AG04450 (cell line): ENCODE measurements around the gene ALOX5. TPM values are rescaled to one million over a fixed set of nuclear protein-coding genes. Genes with fewer than 3 reads are reported as not detected.

Experiments used
- CTCF ChIA-PET: fragments of 300-600, 350-600 bp; formaldehyde crosslinking; extraction: SDS; loops from one replicate; lab custom pipeline; 2022; ENCODE audit warnings: antibody characterized with exemption, inconsistent platforms; lab: Charles Lee
- POLR2A ChIA-PET: fragments of 350-600 bp; formaldehyde crosslinking; extraction: SDS; loops from one replicate; lab custom pipeline; 2021; ENCODE audit warnings: antibody characterized with exemption, inconsistent platforms; lab: Yijun Ruan, JAX
- DNase-seq: peaks from one replicate; pipeline ENCODE4 v3.0.0-alpha.2; 2011; ENCODE audit warnings: low read depth, low spot score
- H3K27ac ChIP-seq: one replicate; pipeline ENCODE4 v1.5.1; 2012; ENCODE audit warnings: low read depth, low read length, control low read depth
- H3K27me3 ChIP-seq: one replicate; pipeline ENCODE4 v1.6.0; 2012; ENCODE audit warnings: low read length; ENCODE audit not compliant: control insufficient read depth, insufficient read depth
- H3K4me3 ChIP-seq: 2 replicates; pipeline ENCODE4 v1.5.1; 2011; ENCODE audit warnings: mild to moderate bottlenecking, low read depth, low read length, control low read depth
- H3K9me3 ChIP-seq: 2 replicates; pipeline ENCODE4 v1.5.1; 2012; ENCODE audit warnings: low read length; ENCODE audit not compliant: control insufficient read depth, insufficient read depth
- polyA plus RNA-seq: library from polyadenylated mRNA; depleted of rRNA; stranded (reverse); fragments of >200 nt; gene quantifications from 2 replicates; pipeline ENCODE4 v1.2.3, GENCODE V29; 2011
- TF ChIP-seq, protein P1 (sequence below): IDR thresholded peaks from 2 replicates; pipeline ENCODE4 v1.5.1; 2011; ENCODE audit warnings: low read depth, low read length, control low read depth, inconsistent platforms

The ALOX5 gene
- polyA plus RNA-seq, 1 experiment: not detected

DNA sequence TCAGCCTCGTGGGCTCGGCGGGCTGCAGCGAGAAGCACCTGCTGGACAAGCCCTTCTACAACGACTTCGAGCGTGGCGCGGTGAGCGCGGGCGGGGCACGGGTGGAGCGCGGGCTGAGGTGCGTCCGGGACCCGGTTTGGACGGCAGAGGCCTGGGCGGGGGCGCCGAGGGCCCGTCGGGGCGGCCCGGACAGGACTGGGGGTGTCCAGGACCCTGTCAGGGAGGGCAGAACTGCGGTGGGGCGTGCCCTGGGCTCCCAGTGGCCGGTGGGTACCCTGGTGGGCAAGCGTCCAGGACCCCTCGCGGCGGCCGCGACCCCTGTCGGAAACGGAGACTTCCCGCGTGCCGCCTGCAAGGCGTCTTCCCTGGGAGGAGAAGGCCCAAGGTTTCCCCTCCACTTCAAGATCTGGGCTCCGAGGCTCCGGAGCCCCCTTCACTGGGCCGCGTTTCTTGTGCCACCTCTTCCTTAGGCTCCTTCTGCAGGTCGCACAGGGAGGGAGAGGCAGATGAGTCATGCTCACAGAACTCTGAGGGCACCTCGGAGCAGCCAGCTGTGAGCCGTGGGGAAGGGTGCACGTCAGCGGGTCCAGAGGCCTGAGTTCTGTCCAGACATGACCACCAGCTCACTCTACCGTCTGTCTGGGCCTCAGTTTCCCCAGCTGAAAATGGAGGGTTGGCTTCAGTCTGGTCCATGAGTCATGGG lies 485 bp downstream of the ALOX5 start:
- Histone ChIP-seq H3K9me3 (no peaks in the 10 kb centered on the region), H3K4me3 (no peak overlapping the region), H3K27ac (no peak overlapping the region), H3K27me3 (peaks cover 28% of the 10 kb centered on the region)
- DNase-seq: no peak
- CTCF ChIA-PET: no interaction called here
- TF ChIP-seq, protein P1, sequence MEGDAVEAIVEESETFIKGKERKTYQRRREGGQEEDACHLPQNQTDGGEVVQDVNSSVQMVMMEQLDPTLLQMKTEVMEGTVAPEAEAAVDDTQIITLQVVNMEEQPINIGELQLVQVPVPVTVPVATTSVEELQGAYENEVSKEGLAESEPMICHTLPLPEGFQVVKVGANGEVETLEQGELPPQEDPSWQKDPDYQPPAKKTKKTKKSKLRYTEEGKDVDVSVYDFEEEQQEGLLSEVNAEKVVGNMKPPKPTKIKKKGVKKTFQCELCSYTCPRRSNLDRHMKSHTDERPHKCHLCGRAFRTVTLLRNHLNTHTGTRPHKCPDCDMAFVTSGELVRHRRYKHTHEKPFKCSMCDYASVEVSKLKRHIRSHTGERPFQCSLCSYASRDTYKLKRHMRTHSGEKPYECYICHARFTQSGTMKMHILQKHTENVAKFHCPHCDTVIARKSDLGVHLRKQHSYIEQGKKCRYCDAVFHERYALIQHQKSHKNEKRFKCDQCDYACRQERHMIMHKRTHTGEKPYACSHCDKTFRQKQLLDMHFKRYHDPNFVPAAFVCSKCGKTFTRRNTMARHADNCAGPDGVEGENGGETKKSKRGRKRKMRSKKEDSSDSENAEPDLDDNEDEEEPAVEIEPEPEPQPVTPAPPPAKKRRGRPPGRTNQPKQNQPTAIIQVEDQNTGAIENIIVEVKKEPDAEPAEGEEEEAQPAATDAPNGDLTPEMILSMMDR: no peak
- POLR2A ChIA-PET: no interaction called here

GRCh38 chr10:45375101-45375500 lies 1.1 kb downstream of the ALOX5 start:
- H3K4me3 ChIP-seq: no peak overlapping the region
- ChIA-PET CTCF (no interaction called here), POLR2A (no interaction called here)
- H3K9me3 ChIP-seq: no peaks in the 10 kb centered on the region
- TF ChIP-seq, protein P1: no peak
- no peak for DNase-seq
- H3K27me3 ChIP-seq: peaks cover 28% of the 10 kb centered on the region
- H3K27ac ChIP-seq: no peak overlapping the region

GRCh38 chr10:45375716-45376231 lies 1.8 kb downstream of the ALOX5 start:
- POLR2A ChIA-PET: no interaction called here
- Histone ChIP-seq H3K27ac (no peak overlapping the region), H3K9me3 (no peaks in the 10 kb centered on the region), H3K27me3 (peaks cover 28% of the 10 kb centered on the region), H3K4me3 (no peak overlapping the region)
- TF ChIP-seq, protein P1: no peak
- no peak for DNase-seq
- CTCF ChIA-PET: no interaction called here

DNA sequence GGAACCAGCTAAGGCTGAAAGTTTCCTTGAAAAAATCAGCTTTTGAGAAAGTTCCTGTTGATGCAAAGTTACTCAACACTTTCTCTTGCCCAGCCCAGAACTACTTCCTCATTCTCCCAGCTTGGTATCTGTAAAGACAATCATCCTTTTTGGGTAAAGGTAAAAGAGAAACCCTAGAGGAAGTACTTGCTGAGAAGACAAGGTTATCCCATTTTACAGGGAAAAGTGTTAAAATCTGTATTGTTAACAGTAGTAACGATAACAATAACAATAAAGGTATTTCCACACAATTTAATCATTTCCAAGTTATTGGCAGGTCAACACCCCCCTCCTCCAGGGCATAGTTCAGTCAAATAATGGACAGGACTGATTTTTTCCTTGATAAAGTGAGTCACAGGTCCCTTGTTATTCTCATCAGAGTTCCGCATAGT lies 2.4 kb downstream of the ALOX5 start:
- Histone ChIP-seq H3K4me3 (no peak overlapping the region), H3K9me3 (no peaks in the 10 kb centered on the region), H3K27me3 (peaks cover 28% of the 10 kb centered on the region), H3K27ac (no peak overlapping the region)
- TF ChIP-seq, protein P1: no peak
- ChIA-PET CTCF (no interaction called here), POLR2A (no interaction called here)
- no peak for DNase-seq

DNA sequence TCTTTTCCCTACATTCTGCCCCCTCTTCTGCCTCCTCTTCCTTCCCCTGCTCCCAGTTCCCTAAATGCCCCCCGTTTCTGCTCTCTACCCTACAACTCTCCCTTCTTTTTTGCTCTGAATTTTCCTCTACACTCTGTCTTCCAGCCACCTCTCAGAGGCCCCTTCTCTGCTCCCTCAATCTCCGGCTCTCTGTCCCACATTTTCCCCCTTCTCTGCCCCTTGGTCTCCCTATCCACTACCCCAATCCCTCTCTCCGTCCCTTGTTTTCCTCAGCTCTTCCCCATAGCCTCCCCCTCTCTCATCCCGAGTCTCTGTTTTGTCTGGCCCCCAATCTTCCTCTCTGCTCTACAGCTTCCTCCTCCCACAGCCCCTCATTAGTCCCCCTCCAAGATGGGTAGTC lies 3.3 kb downstream of the ALOX5 start:
- ChIA-PET CTCF (no interaction called here), POLR2A (no interaction called here)
- no peak for DNase-seq
- no peak overlapping the region for H3K4me3 ChIP-seq
- TF ChIP-seq, protein P1: no peak
- no peak overlapping the region for H3K27ac ChIP-seq
- H3K27me3 ChIP-seq: peaks cover 28% of the 10 kb centered on the region
- H3K9me3 ChIP-seq: no peaks in the 10 kb centered on the region
